Ureter (tissue), 1 donor: ENCODE data around the gene TRPT1. TPM values are rescaled to one million over a fixed set of nuclear protein-coding genes. Genes with fewer than 3 reads are reported as not detected.
A peak's percentile ranks its signal among the peaks of the same experiment; 100 is the strongest.

Experiments
- DNase-seq: peaks from one replicate; pipeline ENCODE4 v3.0.0-alpha.2; 2020; ENCODE audit warnings: low spot score
- total RNA-seq: library from RNA; stranded (reverse); gene quantifications from one replicate; pipeline ENCODE4 v1.2.4, GENCODE V29; 2023
- donor health status: DM: yes; HTN: yes; CAD: no.

Gene TRPT1
- total RNA-seq: 49.4 TPM

DNA sequence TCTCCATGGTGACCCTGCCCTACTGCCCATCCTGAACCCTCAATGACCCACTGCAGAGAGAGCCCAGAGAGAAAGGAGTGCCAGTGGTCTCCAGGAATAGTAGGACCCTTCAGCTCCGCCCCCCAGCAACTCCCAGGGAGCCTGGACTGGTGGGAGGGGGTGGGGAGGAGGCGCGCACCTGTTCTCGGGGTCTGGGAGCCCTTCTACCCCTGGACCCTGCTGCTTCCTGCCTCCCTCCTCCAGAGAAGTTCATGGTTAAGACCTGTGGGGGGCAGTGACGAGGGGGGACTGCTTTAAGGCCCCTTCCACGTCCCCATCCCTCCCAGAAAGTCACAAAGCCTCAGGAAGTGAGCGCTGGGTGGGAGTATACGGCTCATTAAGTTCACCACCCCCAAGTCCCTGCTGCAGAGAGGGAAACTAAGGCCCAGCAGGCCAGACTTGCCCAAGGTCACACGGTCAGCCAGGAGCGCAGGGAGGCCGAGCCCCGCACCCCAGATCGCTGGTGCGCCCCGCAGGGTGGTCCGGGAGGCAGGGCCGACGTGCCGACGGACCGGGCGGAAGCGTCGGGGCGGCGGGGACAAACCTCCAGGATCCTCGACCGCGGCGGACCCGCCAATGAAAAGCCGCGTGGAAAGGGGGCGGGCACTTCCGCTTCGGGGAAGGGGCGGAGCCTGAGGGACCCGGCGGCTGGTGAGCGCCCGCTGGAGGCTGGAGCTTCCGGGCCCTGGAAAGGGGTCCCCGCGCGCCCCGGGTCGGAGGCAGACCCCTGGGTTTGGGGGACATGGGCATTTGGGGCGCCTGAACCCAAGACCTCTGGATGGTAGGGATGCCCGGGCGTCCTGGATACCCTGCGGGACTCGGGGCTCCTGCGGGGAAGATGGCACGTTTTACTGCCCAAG lies at the start of gene TRPT1, which contains the start of gene NUDT22:
TSS of gene TRPT1 (minus strand) at position 579 of the 899 bp plus-strand sequence. CDS start at position 253, 326 bp downstream.
TSS of gene NUDT22 (plus strand) at position 667 of the 899 bp plus-strand sequence. CDS start 379 bp downstream, outside the sequence.
- peak; percentile 95 for DNase-seq

DNA sequence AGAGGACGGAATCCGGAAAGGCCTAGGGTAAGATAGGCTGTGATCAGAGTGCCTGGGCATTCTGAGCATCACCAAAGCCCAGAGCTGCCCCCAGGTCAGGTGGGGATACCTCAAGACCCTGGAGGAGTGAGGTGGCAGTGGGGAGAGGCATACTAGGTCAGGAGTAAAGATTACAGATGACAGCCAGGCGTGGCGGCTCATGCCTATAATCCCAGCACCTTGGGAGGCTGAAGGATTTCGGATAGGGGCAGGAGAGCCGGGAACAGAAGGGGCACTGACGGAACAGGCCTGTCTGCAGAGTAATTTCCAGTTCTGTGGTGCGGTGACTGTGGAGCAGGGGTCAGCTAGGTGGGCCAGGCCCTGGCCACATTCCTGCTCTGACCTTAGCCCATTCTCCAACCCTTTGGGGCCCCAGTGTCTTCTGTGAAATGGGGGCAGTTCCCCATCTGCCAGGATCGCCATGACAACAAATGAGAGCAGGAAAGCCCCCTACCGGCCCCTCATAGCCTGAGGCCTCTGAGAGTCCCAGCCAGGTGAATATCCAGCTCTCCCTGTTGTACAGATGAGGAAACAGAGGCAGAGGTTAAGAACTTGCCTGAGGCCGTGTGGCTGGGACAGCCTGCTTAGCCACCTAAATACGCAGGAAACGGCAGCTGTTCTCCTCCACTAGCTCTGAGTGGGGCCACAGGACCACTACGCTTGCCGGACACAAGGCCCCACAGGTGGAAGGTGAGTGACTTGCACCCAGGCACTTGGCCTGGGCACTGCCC lies 49.2 kb upstream of the TRPT1 start:
- DNase-seq: no peak

- peak; percentile 98 for DNase-seq
Observed at GRCh38 chr11:64269540-64270220, 43.7 kb upstream of the TRPT1 start.

- DNase-seq: no peak
Observed at GRCh38 chr11:64268893-64269539, 43.0 kb upstream of the TRPT1 start.

GRCh38 chr11:64268025-64268892 lies 42.3 kb upstream of the TRPT1 start:
- DNase-seq: peak; percentile 79

DNA sequence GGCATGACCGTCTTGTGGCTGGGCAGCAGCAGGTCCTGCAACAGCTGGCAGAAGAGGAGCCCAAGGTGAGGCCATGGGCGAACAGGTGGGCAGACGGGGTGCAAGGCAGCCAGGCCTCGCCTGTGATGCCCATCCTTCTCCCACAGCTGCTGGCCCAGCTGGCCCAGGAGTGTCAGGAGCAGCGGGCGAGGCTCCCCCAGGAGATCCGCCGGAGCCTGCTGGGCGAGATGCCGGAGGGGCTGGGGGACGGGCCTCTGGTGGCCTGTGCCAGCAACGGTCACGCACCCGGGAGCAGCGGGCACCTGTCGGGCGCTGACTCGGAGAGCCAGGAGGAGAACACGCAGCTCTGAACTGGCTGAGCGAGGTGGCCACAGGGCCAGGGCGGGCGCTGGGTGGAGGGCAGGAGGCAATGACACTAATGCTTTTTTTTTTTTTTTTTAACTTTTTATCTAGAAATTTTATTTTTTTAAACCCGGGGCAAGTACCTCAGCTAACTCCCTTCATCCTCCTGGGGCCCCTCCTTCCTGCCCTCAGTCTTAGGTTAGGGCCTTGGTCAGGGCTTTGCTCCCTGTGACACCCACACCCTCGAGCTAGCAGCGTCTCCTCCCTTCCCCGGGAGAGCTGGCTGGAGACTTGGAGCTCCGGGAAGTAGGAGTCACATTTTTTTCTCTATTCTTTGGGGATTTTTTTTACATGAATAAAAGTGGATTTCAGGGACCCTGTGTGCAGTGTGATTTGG lies 41.4 kb upstream of the TRPT1 start:
- no peak for DNase-seq

DNA sequence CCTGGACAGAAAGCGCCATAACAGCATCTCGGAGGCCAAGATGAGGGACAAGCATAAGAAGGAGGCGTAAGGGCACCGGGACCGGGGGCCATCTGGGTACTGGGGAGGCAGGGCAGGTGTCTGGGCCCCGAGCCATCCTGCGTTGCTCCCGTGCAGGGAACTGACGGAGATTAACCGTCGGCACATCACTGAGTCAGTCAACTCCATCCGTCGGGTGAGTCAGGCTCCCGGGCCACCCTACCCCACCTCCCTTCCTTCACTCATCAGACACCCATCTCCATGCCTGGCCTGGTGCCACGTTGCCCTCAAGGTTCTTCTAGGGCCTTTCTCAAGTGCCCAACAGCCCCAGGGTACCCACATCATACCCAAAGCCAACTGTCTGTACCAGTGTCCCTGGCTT lies 40.4 kb upstream of the TRPT1 start:
- no peak for DNase-seq

DNA sequence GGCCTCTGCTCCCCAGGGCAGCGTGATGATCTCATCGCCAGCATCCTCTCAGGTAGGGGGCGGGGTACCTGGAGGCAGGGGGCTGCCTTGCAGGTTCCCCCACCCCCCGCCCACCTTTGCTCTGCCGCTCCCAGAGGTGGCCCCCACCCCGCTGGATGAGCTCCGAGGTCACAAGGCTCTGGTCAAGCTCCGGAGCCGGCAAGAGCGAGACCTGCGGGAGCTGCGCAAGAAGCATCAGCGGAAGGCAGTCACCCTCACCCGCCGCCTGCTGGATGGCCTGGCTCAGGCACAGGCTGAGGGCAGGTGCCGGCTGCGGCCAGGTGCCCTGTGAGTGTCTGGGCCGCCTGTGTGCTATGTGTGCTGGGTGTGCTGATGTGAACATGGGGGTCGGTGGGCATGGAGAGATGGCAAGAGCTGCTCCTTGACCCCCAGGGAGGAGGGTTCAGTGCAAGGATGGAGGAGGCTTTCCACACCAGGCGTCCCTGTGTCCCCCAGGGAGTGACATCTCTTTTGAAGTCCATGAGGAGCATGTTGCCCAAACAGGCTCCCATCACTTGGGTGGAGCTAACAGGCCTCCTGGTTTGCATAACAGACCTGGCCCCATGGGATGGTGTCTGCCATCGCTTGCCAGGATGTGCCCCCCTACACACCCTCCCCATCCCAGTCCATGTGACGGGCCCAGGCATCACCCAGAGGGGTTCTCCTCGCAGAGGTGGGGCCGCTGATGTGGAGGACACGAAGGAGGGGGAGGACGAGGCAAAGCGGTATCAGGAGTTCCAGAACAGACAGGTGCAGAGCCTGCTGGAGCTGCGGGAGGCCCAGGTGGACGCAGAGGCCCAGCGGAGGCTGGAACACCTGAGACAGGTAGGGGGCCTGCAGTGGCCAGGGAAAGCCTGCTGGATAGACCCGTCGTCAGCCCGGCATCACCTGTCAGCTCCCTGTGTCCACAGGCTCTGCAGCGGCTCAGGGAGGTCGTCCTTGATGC lies 39.5 kb upstream of the TRPT1 start:
- no peak for DNase-seq

DNA sequence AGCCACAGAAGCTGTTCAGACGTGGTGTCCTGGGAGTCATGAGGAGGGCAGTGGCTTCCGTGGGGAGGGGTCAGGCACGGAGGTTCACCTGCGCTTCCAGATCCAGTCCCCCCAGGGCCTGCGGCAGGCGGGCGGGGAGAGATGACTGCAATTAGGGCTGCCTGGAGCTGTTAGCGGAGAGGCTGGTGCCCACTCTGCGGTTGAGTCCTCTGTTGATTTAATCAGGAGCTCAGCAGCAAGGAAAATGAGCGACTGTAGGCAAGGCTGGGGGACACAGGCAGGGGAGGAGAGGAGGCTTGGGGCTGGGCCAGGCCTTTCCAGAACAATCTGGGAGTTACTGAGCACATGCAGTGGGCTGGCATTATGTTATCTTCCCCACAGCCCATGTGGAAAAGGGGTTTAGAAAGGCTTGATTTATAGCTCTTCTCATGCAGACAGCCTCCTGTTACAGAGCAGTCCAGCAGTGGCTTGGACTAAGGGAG lies 38.4 kb upstream of the TRPT1 start:
- DNase-seq: no peak

DNA sequence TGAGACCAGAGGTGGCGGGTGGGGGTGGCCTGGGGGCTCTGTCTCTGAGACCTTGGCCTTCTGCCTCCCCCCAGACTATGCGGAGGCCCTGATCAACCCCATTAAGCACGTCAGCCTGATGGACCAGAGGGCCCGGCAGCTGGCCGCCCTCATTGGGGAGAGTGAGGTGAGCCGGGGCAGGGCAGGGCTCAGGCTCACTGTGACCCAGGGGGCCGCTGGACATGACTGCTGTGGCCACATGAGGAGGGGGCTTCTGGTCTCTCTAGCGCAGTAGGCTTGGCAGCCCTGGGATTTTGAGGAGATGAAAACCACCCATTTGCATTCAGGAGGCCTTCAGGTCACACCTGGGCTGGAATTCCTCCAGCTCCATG lies 37.9 kb upstream of the TRPT1 start:
- no peak for DNase-seq

DNA sequence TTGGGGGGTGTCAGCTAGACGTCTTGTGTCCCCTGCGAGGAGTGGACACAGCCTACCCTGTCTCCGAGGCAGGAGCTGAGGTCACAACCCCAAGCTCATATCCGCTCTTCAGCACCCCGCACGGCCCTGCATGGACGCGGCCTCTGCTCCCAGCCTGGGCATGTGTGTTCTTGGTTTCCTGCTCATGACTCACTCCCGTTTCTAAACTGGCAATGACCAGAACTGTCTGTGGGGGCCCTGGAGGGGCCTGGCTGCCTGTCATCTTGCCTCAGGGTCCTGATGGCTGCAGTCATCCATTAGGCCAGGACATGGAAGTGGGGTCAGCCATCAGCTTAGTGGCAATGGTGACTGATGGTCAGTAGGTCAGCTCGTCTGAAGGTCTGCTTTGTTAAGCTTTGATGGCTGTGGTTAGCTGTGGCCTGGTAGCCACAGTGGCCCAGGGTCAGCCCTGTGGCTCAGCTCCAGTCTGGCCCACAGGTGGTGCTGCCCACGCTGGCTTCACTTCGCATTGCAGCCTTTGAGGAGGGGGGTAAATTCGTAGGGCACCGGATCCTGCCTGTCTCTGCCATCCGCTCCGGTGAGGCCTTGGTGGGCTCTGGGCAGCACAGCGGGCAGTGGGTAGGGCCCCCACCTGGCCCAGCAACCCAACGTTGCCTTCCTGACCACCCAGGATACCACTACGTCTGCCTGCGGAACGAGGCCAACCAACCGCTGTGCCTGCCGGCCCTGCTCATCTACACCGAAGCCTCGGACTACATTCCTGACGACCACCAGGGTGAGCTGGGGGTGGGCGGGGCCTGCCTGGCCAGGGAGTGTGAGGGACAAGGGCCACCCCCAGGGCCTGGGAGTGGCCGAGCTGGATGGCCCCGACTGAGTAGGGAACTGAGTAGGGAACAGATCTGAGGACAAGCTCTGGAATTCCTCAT lies 37.3 kb upstream of the TRPT1 start:
- DNase-seq: no peak

DNA sequence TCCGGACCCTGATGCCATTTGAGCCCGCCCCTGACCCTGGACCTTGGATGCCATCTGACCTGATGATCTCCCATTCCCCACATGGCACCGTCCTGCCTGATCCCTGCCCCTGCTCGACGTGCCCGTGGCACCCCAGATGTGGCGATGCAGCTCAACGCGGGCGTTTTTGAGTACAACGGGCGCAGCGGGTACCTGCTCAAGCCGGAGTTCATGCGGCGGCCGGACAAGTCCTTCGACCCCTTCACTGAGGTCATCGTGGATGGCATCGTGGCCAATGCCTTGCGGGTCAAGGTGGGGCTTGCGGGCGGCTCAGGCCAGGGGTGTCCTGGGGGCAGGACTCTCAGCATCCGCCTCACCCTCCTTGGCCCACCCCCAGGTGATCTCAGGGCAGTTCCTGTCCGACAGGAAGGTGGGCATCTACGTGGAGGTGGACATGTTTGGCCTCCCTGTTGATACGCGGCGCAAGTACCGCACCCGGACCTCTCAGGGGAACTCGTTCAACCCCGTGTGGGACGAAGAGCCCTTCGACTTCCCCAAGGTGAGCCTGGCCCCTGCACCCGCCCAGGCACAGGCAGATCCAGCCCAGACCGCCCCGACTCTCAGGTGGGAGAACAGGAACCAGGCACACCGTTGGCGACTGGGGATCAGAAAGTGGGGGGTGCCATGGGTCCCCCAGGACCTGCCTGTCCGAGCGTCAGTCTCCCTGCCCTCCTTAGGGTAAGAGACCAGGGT lies 36.5 kb upstream of the TRPT1 start:
- DNase-seq: no peak

- DNase-seq: no peak
Observed at GRCh38 chr11:64261556-64262080, 35.6 kb upstream of the TRPT1 start.

GRCh38 chr11:64260147-64260708 lies 34.2 kb upstream of the TRPT1 start:
- no peak for DNase-seq

GRCh38 chr11:64259533-64260067 lies 33.6 kb upstream of the TRPT1 start:
- DNase-seq: no peak
